ENCODE results near the gene SLC25A41. TPM values are rescaled to one million over a fixed set of nuclear protein-coding genes. Genes with fewer than 3 reads are reported as not detected.
A peak's percentile ranks its signal among the peaks of the same experiment; 100 is the strongest.
"Not testable (repeated sequence)": the region's sequence is repeated elsewhere in the genome, so short reads cannot be mapped to it uniquely, and the experiment has no call there.

Gene SLC25A41
- total and polyA plus RNA-seq, 4 donors = 0.23 to 1.8 TPM; not detected in 2

- H3K9me3 ChIP-seq (ENCODE audit: control insufficient read depth, low read length) = no peaks in the 10 kb centered on the region
- H3K27me3 ChIP-seq (ENCODE audit: control insufficient read depth in 1 of 2, insufficient read depth in 2 of 2, low read length in 1 of 2) = no peaks in the 10 kb centered on the region
- intact Hi-C loops (cut with DNase I) = no loop called here
- DNase-seq = no peak
- H3K4me3 ChIP-seq (ENCODE audit: low read length in 2 of 2) = no peak overlapping the region
- no peak overlapping the region for H3K27ac ChIP-seq (ENCODE audit: low read depth in 1 of 2, low read length in 2 of 2)
- 69 to 72% methylated on average over 12 of the region's 12 CpGs for WGBS, 2 donors
- H3K4me1 ChIP-seq (ENCODE audit: control insufficient read depth in 1 of 2, insufficient read depth in 2 of 2, low read length in 2 of 2) = no peaks in the 10 kb centered on the region
- ATAC-seq (ENCODE audit: low FRiP score) = peak; percentile 22
- peaks cover 0 to 15% of the 10 kb centered on the region in 2 donors for H3K36me3 ChIP-seq (ENCODE audit: control insufficient read depth in 1 of 2, insufficient read depth in 2 of 2, low read length in 1 of 2)
These were observed 21.5 kb downstream of the SLC25A41 start for GRCh38 chr19:6412061-6412446.

GRCh38 chr19:6409346-6409745 is 24.2 kb downstream of the SLC25A41 start:
- Histone ChIP-seq H3K27me3 (ENCODE audit: control insufficient read depth in 1 of 2, insufficient read depth in 2 of 2, low read length in 1 of 2) (no peaks in the 10 kb centered on the region), H3K9me3 (ENCODE audit: control insufficient read depth, low read length) (no peaks in the 10 kb centered on the region), H3K27ac (ENCODE audit: low read depth in 1 of 2, low read length in 2 of 2) (no peak overlapping the region), H3K36me3 (ENCODE audit: control insufficient read depth in 1 of 2, insufficient read depth in 2 of 2, low read length in 1 of 2) (peaks cover 0 to 3% of the 10 kb centered on the region in 2 donors), H3K4me3 (ENCODE audit: low read length in 2 of 2) (no peak overlapping the region), H3K4me1 (ENCODE audit: control insufficient read depth in 1 of 2, insufficient read depth in 2 of 2, low read length in 2 of 2) (no peaks in the 10 kb centered on the region)
- 88 to 95% methylated on average over 6 of the region's 6 CpGs for WGBS, 2 donors
- intact Hi-C loops (cut with DNase I) = no loop called here
- DNase-seq (no peak), ATAC-seq (ENCODE audit: low FRiP score) (no peak)

GRCh38 chr19:6406401-6406800 is 27.2 kb downstream of the SLC25A41 start:
- H3K4me1 ChIP-seq (ENCODE audit: control insufficient read depth in 1 of 2, insufficient read depth in 2 of 2, low read length in 2 of 2) = no peaks in the 10 kb centered on the region
- no peaks in the 10 kb centered on the region for H3K27me3 ChIP-seq (ENCODE audit: control insufficient read depth in 1 of 2, insufficient read depth in 2 of 2, low read length in 1 of 2)
- intact Hi-C loops (cut with DNase I) = no loop called here
- ATAC-seq (ENCODE audit: low FRiP score) (no peak), DNase-seq (no peak)
- 82 to 90% methylated on average over 5 of the region's 5 CpGs for whole genome bisulfite sequencing, 2 donors
- no peaks in the 10 kb centered on the region for H3K36me3 ChIP-seq (ENCODE audit: control insufficient read depth in 1 of 2, insufficient read depth in 2 of 2, low read length in 1 of 2)
- no peaks in the 10 kb centered on the region for H3K9me3 ChIP-seq (ENCODE audit: control insufficient read depth, low read length)
- H3K27ac ChIP-seq (ENCODE audit: low read depth in 1 of 2, low read length in 2 of 2) = no peak overlapping the region
- no peak overlapping the region for H3K4me3 ChIP-seq (ENCODE audit: low read length in 2 of 2)

- WGBS, 2 donors = 54 to 55% methylated on average over 22 of the region's 22 CpGs
- DNase-seq (no peak), ATAC-seq (ENCODE audit: low FRiP score) (no peak)
- H3K4me3 ChIP-seq (ENCODE audit: low read length in 2 of 2) = no peak overlapping the region
- no peaks in the 10 kb centered on the region for H3K27me3 ChIP-seq (ENCODE audit: control insufficient read depth in 1 of 2, insufficient read depth in 2 of 2, low read length in 1 of 2)
- H3K27ac ChIP-seq (ENCODE audit: low read depth in 1 of 2, low read length in 2 of 2) = no peak overlapping the region
- H3K36me3 ChIP-seq (ENCODE audit: control insufficient read depth in 1 of 2, insufficient read depth in 2 of 2, low read length in 1 of 2) = no peaks in the 10 kb centered on the region
- intact Hi-C loops (cut with DNase I) = no loop called here
- no peaks in the 10 kb centered on the region for H3K9me3 ChIP-seq (ENCODE audit: control insufficient read depth, low read length)
- H3K4me1 ChIP-seq (ENCODE audit: control insufficient read depth in 1 of 2, insufficient read depth in 2 of 2, low read length in 2 of 2) = no peaks in the 10 kb centered on the region
These were observed 30.5 kb downstream of the SLC25A41 start for GRCh38 chr19:6402837-6403608.

- H3K27me3 ChIP-seq (ENCODE audit: control insufficient read depth in 1 of 2, insufficient read depth in 2 of 2, low read length in 1 of 2) = no peaks in the 10 kb centered on the region
- intact Hi-C loops (cut with DNase I) = no loop called here
- ATAC-seq (ENCODE audit: low FRiP score) (no peak), DNase-seq (no peak)
- H3K4me3 ChIP-seq (ENCODE audit: low read length in 2 of 2) = no peak overlapping the region
- H3K27ac ChIP-seq (ENCODE audit: low read depth in 1 of 2, low read length in 2 of 2) = no peak overlapping the region
- H3K9me3 ChIP-seq (ENCODE audit: control insufficient read depth, low read length) = no peaks in the 10 kb centered on the region
- 90 to 92% methylated on average over 10 of the region's 10 CpGs for WGBS, 2 donors
- H3K36me3 ChIP-seq (ENCODE audit: control insufficient read depth in 1 of 2, insufficient read depth in 2 of 2, low read length in 1 of 2) = no peaks in the 10 kb centered on the region
- H3K4me1 ChIP-seq (ENCODE audit: control insufficient read depth in 1 of 2, insufficient read depth in 2 of 2, low read length in 2 of 2) = no peaks in the 10 kb centered on the region
These were observed 31.5 kb downstream of the SLC25A41 start for GRCh38 chr19:6402058-6402457.

- H3K4me1 ChIP-seq (ENCODE audit: control insufficient read depth in 1 of 2, insufficient read depth in 2 of 2, low read length in 2 of 2); H3K9me3 ChIP-seq (ENCODE audit: control insufficient read depth, low read length); H3K27me3 ChIP-seq (ENCODE audit: control insufficient read depth in 1 of 2, insufficient read depth in 2 of 2, low read length in 1 of 2); H3K27ac ChIP-seq (ENCODE audit: low read depth in 1 of 2, low read length in 2 of 2); DNase-seq; ATAC-seq (ENCODE audit: low FRiP score); H3K36me3 ChIP-seq (ENCODE audit: control insufficient read depth in 1 of 2, insufficient read depth in 2 of 2, low read length in 1 of 2); H3K4me3 ChIP-seq (ENCODE audit: low read length in 2 of 2); intact Hi-C loops (cut with DNase I): not testable (repeated sequence)
- WGBS, 2 donors = 87 to 93% methylated on average over 23 of the region's 23 CpGs
These were observed 33.3 kb downstream of the SLC25A41 start for GRCh38 chr19:6400062-6400944.

- Histone ChIP-seq H3K27ac (ENCODE audit: low read depth in 1 of 2, low read length in 2 of 2) (no peak overlapping the region), H3K4me1 (ENCODE audit: control insufficient read depth in 1 of 2, insufficient read depth in 2 of 2, low read length in 2 of 2) (peaks cover 0 to 4% of the 10 kb centered on the region in 2 donors), H3K9me3 (ENCODE audit: control insufficient read depth, low read length) (no peaks in the 10 kb centered on the region), H3K27me3 (ENCODE audit: control insufficient read depth in 1 of 2, insufficient read depth in 2 of 2, low read length in 1 of 2) (no peaks in the 10 kb centered on the region), H3K36me3 (ENCODE audit: control insufficient read depth in 1 of 2, insufficient read depth in 2 of 2, low read length in 1 of 2) (no peaks in the 10 kb centered on the region), H3K4me3 (ENCODE audit: low read length in 2 of 2) (no peak overlapping the region)
- DNase-seq = no peak
- WGBS, 2 donors = 92 to 93% methylated on average over 12 of the region's 12 CpGs
- intact Hi-C loops (cut with DNase I) = no loop called here
- ATAC-seq (ENCODE audit: low FRiP score) = no peak
These were observed 37.3 kb downstream of the SLC25A41 start for GRCh38 chr19:6396305-6396704.

GRCh38 chr19:6394831-6395230 is 38.7 kb downstream of the SLC25A41 start:
- DNase-seq = no peak
- H3K4me3 ChIP-seq (ENCODE audit: low read length in 2 of 2) = no peak overlapping the region
- H3K4me1 ChIP-seq (ENCODE audit: control insufficient read depth in 1 of 2, insufficient read depth in 2 of 2, low read length in 2 of 2) = peaks cover 0 to 4% of the 10 kb centered on the region in 2 donors
- H3K36me3 ChIP-seq (ENCODE audit: control insufficient read depth in 1 of 2, insufficient read depth in 2 of 2, low read length in 1 of 2) = no peaks in the 10 kb centered on the region
- no peaks in the 10 kb centered on the region for H3K9me3 ChIP-seq (ENCODE audit: control insufficient read depth, low read length)
- intact Hi-C loops (cut with DNase I) = no loop called here
- H3K27ac ChIP-seq (ENCODE audit: low read depth in 1 of 2, low read length in 2 of 2) = no peak overlapping the region
- 80 to 85% methylated on average over 3 of the region's 3 CpGs for WGBS, 2 donors
- ATAC-seq (ENCODE audit: low FRiP score) = no peak
- no peaks in the 10 kb centered on the region for H3K27me3 ChIP-seq (ENCODE audit: control insufficient read depth in 1 of 2, insufficient read depth in 2 of 2, low read length in 1 of 2)

Data from aorta (tissue), 5 donors.